ENCODE measurements around the gene TASP1. TPM values are rescaled to one million over a fixed set of nuclear protein-coding genes. Genes with fewer than 3 reads are reported as not detected.

Gene TASP1
- total and polyA plus RNA-seq, 2 donors (not counting 3 experiments of a cell fraction or from before 2014, with no cell fraction given), result 3.5 to 8.9 TPM

DNA sequence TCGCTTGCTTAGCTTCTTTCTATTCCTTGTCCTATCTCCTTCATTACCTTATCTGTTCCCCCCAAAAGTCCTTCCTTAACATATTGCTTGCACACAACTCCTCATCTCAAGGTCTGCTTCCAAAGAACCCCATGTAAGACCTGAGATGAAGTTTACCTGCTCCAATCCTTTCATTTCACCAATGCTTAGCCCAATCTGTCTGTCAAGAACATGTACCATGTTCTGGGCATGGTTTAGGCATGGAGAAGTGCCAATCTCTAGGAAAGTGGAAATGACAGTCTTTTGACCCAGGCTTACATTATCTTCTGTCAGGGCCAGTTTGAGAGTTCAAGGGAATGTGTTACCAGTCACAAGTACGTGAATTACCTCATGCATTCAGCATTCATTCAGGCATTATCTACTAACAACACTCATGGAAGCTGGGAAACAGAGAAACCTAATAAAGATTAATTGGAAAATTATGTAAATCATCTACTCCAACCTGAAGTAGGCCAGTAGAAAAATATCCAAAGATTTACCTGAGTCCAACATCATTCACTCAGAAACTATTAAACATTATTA, 15.8 kb upstream of the TASP1 start:
- Histone ChIP-seq H3K4me3 (replicated peaks in 1 of 3; ENCODE audit: insufficient read depth in 1 of 3, low read depth in 1 of 3, low read length in 3 of 3) (no peak overlapping the region), H3K4me2 (ENCODE audit: insufficient read depth, low read length) (no peak overlapping the region), H3K27ac (ENCODE audit: insufficient read depth, low read depth, low read length) (no peak overlapping the region), H3K79me2 (ENCODE audit: control insufficient read depth, insufficient read depth, low read length) (no peaks in the 10 kb centered on the region), H3K9ac (replicated peaks; ENCODE audit: extremely low read depth, insufficient read depth, low read length) (no peak overlapping the region), H3K4me1 (ENCODE audit: control insufficient read depth, extremely low read depth, insufficient read depth, low read length) (no peaks in the 10 kb centered on the region), H2AFZ (ENCODE audit: low read depth, low read length) (no peak overlapping the region), H3K27me3 (ENCODE audit: control insufficient read depth in 2 of 2, insufficient read depth in 2 of 2, low read length in 2 of 2) (peaks cover 0 to 5% of the 10 kb centered on the region in 2 experiments), H3K36me3 (ENCODE audit: control insufficient read depth in 2 of 2, extremely low read depth in 1 of 2, insufficient read depth in 2 of 2, low read length in 2 of 2) (no peaks in the 10 kb centered on the region), H4K20me1 (replicated peaks; ENCODE audit: control insufficient read depth, extremely low read depth, insufficient read depth, low read length) (no peaks in the 10 kb centered on the region), H3K9me1 (replicated peaks; ENCODE audit: control insufficient read depth, extremely low read depth, insufficient read depth, low read length) (no peaks in the 10 kb centered on the region), H3K9me3 (replicated peaks; ENCODE audit: control insufficient read depth, insufficient read depth, low read length) (no peaks in the 10 kb centered on the region)
- CTCF ChIA-PET, result no interaction called here
- DNase-seq (ENCODE audit: low read depth, low spot score) (no peak), FAIRE-seq (no peak)
- intact Hi-C loops (cut with micrococcal nuclease) (no loop called here), dilution Hi-C loops (cut with MboI; ENCODE audit: extremely low pct_ligation_motif_present, low sequenced_read_pairs) (no loop called here)
- BruUV-seq (replicated peaks), result no TSS peak
- POLR2A ChIA-PET, result no interaction called here
- TF ChIP-seq FOS (IDR thresholded peaks at IDR 0.05; ENCODE audit: borderline replicate concordance, insufficient read depth, low read length), result no peak
- TF ChIP-seq POLR2A (IDR thresholded peaks at IDR 0.05; ENCODE audit: low read depth, low read length), result no peak
- no peak for TF ChIP-seq JUN (IDR thresholded peaks at IDR 0.05; ENCODE audit: borderline replicate concordance, insufficient read depth, insufficient read length, low read depth)
- TF ChIP-seq MYC (IDR thresholded peaks at IDR 0.05; ENCODE audit: low read depth, low read length), result no peak
- TF ChIP-seq POLR2AphosphoS5 (IDR thresholded peaks at IDR 0.05; ENCODE audit: insufficient read depth, low read depth, low read length), result no peak
- TF ChIP-seq, protein P1, sequence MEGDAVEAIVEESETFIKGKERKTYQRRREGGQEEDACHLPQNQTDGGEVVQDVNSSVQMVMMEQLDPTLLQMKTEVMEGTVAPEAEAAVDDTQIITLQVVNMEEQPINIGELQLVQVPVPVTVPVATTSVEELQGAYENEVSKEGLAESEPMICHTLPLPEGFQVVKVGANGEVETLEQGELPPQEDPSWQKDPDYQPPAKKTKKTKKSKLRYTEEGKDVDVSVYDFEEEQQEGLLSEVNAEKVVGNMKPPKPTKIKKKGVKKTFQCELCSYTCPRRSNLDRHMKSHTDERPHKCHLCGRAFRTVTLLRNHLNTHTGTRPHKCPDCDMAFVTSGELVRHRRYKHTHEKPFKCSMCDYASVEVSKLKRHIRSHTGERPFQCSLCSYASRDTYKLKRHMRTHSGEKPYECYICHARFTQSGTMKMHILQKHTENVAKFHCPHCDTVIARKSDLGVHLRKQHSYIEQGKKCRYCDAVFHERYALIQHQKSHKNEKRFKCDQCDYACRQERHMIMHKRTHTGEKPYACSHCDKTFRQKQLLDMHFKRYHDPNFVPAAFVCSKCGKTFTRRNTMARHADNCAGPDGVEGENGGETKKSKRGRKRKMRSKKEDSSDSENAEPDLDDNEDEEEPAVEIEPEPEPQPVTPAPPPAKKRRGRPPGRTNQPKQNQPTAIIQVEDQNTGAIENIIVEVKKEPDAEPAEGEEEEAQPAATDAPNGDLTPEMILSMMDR (IDR thresholded peaks at IDR 0.05; ENCODE audit: extremely low read depth in 1 of 2, insufficient read depth in 1 of 2, low read depth in 1 of 2, low read length in 2 of 2), result no peak
- TF ChIP-seq EZH2 (IDR thresholded peaks at IDR 0.05; ENCODE audit: borderline replicate concordance, low read depth, low read length, severe bottlenecking), result no peak
- TF ChIP-seq, protein P2, sequence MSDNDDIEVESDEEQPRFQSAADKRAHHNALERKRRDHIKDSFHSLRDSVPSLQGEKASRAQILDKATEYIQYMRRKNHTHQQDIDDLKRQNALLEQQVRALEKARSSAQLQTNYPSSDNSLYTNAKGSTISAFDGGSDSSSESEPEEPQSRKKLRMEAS (IDR thresholded peaks at IDR 0.05; ENCODE audit: insufficient read depth, insufficient read length), result no peak
- no peak for TF ChIP-seq GATA2 (IDR thresholded peaks at IDR 0.05; ENCODE audit: insufficient read depth, insufficient read length, low read depth, low read length)

Measured in endothelial cell of umbilical vein (primary cell).